A549 (cell line): ENCODE measurements around the gene COMMD9.
"Not testable (repeated sequence)": the region's sequence is repeated elsewhere in the genome, so short reads cannot be mapped to it uniquely, and the experiment has no call there.

ENCODE experiments used
- EP300 ChIP-seq, 2 experiments: fragments of >200 bp; sonication (Bioruptor Twin); formaldehyde crosslinking; IDR thresholded peaks; 2 replicates in 1 of 2; 3 replicates in 1 of 2; pipeline ENCODE4 v1.6.1; 2016 to 2017
- FOSL2 ChIP-seq, 2 experiments: fragments of 450-650 bp in 1 of 2; fragments of >200 bp in 1 of 2; sonication (Bioruptor Twin) in 1 of 2; formaldehyde crosslinking; IDR thresholded peaks; 2 replicates each; pipeline versions ENCODE4 v1.5.0 to v1.6.1; 2016 to 2020; ENCODE audit warnings: mild to moderate bottlenecking in 1 of 2, moderate library complexity in 1 of 2
- HDAC2 ChIP-seq: fragments of 200-600 bp; sonication (generic); IDR thresholded peaks from 2 replicates; pipeline ENCODE4 v1.6.1; 2016
- MAZ ChIP-seq: fragments of 150-350 bp; IDR thresholded peaks from 2 replicates; pipeline ENCODE4 v1.6.1; 2014; ENCODE audit warnings: antibody characterized with exemption, low read depth, low read length, borderline replicate concordance
- MYC ChIP-seq: IDR thresholded peaks from 2 replicates; pipeline ENCODE4 v1.6.1; 2012; ENCODE audit warnings: mild to moderate bottlenecking, inconsistent platforms, low read length, improper control_type of control experiment, borderline replicate concordance
- PHF8 ChIP-seq: fragments of 200-600 bp; sonication (generic); IDR thresholded peaks from 2 replicates; pipeline ENCODE4 v1.6.1; 2016; ENCODE audit warnings: low read depth, mild to moderate bottlenecking, antibody characterized with exemption, moderate library complexity, borderline replicate concordance
- POLR2A ChIP-seq: IDR thresholded peaks from 2 replicates; pipeline ENCODE4 v1.6.1; 2012; ENCODE audit warnings: mild to moderate bottlenecking, low read length
- RAD21 ChIP-seq, 2 experiments: fragments of >200 bp in 1 of 2; sonication (Bioruptor Twin) in 1 of 2; formaldehyde crosslinking in 1 of 2; IDR thresholded peaks in 1 of 2; conservative IDR thresholded peaks in 1 of 2; 2 replicates in 1 of 2; 3 replicates in 1 of 2; pipeline ENCODE4 v1.6.1; 2012 to 2018; ENCODE audit warnings: inconsistent platforms in 1 of 2
- SMC3 ChIP-seq: fragments of >200 bp; sonication (Bioruptor Twin); formaldehyde crosslinking; IDR thresholded peaks from 3 replicates; pipeline ENCODE4 v1.6.1; 2018; ENCODE audit warnings: inconsistent platforms
- SREBF2 ChIP-seq: fragments of 450-650 bp; IDR thresholded peaks from 2 replicates; pipeline ENCODE4 v1.6.1; 2014; ENCODE audit warnings: mild to moderate bottlenecking, moderate library complexity
- TF ChIP-seq, protein P1 (sequence below): fragments of >200 bp; sonication (Bioruptor Twin); formaldehyde crosslinking; IDR thresholded peaks from 3 replicates; pipeline ENCODE4 v1.5.1; 2016
- TF ChIP-seq, protein P2 (sequence below): fragments of 450-650 bp; IDR thresholded peaks from 2 replicates; pipeline ENCODE4 v1.6.1; 2014; ENCODE audit warnings: antibody characterized with exemption
- TF ChIP-seq, protein P3 (sequence below): fragments of 250-450 bp; sonication (Bioruptor Pico); IDR thresholded peaks from 2 replicates; pipeline ENCODE4 v1.5.0; 2021; ENCODE audit warnings: mild to moderate bottlenecking, moderate library complexity, borderline replicate concordance
- TF ChIP-seq, protein P4 (sequence below): IDR thresholded peaks from 2 replicates; pipeline ENCODE4 v1.6.1; 2012

DNA sequence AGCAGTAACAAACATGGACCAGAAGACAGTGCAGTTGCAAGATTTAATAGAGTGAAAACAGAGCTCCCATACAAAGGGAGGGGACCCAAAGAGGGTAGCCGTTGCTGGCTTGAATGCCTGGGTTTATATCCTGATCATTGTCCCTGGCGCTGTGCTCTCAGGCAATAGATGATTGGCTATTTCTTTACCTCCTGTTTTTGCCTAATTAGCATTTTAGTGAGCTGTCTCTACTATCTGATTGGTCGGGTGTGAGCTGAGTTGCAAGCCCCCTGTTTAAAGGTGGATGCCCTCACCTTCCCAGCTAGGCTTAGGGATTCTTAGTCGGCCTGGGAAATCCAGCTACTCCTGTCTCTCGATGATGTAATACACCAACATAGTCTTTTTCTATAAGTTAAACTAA lies 36.2 kb upstream of the COMMD9 start:
- TF ChIP-seq PHF8; FOSL2 (IDR thresholded peaks at IDR 0.05); FOSL2 (CRISPR knock-in tag; IDR thresholded peaks at IDR 0.05); HDAC2; POLR2A; MYC; RAD21 (conservative IDR thresholded peaks at IDR 0.05 in 1 of 2, IDR thresholded peaks at IDR 0.05 in 1 of 2); EP300 (IDR thresholded peaks at IDR 0.05); SMC3; SREBF2; MAZ: not testable (repeated sequence)
- TF ChIP-seq, protein P1, sequence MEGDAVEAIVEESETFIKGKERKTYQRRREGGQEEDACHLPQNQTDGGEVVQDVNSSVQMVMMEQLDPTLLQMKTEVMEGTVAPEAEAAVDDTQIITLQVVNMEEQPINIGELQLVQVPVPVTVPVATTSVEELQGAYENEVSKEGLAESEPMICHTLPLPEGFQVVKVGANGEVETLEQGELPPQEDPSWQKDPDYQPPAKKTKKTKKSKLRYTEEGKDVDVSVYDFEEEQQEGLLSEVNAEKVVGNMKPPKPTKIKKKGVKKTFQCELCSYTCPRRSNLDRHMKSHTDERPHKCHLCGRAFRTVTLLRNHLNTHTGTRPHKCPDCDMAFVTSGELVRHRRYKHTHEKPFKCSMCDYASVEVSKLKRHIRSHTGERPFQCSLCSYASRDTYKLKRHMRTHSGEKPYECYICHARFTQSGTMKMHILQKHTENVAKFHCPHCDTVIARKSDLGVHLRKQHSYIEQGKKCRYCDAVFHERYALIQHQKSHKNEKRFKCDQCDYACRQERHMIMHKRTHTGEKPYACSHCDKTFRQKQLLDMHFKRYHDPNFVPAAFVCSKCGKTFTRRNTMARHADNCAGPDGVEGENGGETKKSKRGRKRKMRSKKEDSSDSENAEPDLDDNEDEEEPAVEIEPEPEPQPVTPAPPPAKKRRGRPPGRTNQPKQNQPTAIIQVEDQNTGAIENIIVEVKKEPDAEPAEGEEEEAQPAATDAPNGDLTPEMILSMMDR, result not testable (repeated sequence)
- TF ChIP-seq, protein P2, sequence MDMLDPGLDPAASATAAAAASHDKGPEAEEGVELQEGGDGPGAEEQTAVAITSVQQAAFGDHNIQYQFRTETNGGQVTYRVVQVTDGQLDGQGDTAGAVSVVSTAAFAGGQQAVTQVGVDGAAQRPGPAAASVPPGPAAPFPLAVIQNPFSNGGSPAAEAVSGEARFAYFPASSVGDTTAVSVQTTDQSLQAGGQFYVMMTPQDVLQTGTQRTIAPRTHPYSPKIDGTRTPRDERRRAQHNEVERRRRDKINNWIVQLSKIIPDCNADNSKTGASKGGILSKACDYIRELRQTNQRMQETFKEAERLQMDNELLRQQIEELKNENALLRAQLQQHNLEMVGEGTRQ, result not testable (repeated sequence)
- TF ChIP-seq, protein P3, sequence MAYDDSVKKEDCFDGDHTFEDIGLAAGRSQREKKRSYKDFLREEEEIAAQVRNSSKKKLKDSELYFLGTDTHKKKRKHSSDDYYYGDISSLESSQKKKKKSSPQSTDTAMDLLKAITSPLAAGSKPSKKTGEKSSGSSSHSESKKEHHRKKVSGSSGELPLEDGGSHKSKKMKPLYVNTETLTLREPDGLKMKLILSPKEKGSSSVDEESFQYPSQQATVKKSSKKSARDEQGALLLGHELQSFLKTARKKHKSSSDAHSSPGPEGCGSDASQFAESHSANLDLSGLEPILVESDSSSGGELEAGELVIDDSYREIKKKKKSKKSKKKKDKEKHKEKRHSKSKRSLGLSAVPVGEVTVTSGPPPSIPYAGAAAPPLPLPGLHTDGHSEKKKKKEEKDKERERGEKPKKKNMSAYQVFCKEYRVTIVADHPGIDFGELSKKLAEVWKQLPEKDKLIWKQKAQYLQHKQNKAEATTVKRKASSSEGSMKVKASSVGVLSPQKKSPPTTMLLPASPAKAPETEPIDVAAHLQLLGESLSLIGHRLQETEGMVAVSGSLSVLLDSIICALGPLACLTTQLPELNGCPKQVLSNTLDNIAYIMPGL (CRISPR knock-in tag), result not testable (repeated sequence)
- TF ChIP-seq, protein P4, sequence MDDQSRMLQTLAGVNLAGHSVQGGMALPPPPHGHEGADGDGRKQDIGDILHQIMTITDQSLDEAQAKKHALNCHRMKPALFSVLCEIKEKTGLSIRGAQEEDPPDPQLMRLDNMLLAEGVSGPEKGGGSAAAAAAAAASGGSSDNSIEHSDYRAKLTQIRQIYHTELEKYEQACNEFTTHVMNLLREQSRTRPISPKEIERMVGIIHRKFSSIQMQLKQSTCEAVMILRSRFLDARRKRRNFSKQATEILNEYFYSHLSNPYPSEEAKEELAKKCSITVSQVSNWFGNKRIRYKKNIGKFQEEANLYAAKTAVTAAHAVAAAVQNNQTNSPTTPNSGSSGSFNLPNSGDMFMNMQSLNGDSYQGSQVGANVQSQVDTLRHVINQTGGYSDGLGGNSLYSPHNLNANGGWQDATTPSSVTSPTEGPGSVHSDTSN, result not testable (repeated sequence)
